ENCODE results near the gene BNC2. TPM values are rescaled to one million over a fixed set of nuclear protein-coding genes. Genes with fewer than 3 reads are reported as not detected.
A peak's percentile ranks its signal among the peaks of the same experiment; 100 is the strongest.

Gene BNC2
- total RNA-seq, 1 experiment from 2014 or later, result 2.9 TPM

DNA sequence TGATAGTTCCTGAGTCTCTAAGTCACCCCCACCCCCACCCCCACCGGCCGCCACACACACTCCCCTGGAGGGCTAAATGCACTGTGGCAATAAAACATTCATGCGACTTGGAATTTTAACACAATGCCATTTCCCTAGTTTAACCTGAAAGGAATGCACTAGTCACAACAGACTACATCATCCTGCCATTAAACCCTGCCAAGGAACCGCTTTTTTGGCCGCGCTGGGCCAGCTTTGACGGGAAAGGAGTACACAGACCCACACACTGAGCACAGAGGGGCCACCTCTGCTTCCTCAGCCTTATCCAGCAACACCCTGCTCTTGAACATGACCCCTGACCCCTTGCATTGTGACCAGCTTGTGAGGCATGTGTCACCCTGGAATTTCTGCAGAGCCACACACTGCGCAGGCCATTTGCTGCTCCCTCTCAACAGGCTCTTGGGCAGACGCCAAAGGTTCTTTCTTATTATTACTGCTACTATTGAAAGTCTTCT is 165.3 kb downstream of the BNC2 start:
- H3K4me2 ChIP-seq, result peak overlapping the region; percentile 82
- CTCF ChIA-PET, result interaction anchor here (0.6 kb wide), 1 partner anchor 664 kb away, joined by 4 read pairs; no protein-coding TSS in a partner anchor
- H3K4me1 ChIP-seq (replicated peaks; ENCODE audit: insufficient read depth), result peaks cover 48% of the 10 kb centered on the region
- DNase-seq, result peak; percentile 77 to 88
- no peaks in the 10 kb centered on the region for H3K27me3 ChIP-seq (ENCODE audit: insufficient read depth, low read depth)
- H3F3A ChIP-seq (ENCODE audit: insufficient read depth, low read depth), result peaks cover 25% of the 10 kb centered on the region
- H3K27ac ChIP-seq, result peak overlapping the region; percentile 95
- TF ChIP-seq, protein P1, sequence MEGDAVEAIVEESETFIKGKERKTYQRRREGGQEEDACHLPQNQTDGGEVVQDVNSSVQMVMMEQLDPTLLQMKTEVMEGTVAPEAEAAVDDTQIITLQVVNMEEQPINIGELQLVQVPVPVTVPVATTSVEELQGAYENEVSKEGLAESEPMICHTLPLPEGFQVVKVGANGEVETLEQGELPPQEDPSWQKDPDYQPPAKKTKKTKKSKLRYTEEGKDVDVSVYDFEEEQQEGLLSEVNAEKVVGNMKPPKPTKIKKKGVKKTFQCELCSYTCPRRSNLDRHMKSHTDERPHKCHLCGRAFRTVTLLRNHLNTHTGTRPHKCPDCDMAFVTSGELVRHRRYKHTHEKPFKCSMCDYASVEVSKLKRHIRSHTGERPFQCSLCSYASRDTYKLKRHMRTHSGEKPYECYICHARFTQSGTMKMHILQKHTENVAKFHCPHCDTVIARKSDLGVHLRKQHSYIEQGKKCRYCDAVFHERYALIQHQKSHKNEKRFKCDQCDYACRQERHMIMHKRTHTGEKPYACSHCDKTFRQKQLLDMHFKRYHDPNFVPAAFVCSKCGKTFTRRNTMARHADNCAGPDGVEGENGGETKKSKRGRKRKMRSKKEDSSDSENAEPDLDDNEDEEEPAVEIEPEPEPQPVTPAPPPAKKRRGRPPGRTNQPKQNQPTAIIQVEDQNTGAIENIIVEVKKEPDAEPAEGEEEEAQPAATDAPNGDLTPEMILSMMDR (conservative IDR thresholded peaks at IDR 0.05), result no peak
- no peak for TF ChIP-seq EZH2 (IDR thresholded peaks at IDR 0.05; ENCODE audit: low read depth)
- POLR2A ChIA-PET (ENCODE audit: unreplicated experiment), result interaction anchor here (0.6 to 0.7 kb wide), 2 partner anchors 92 to 366 kb away, joined by 6 read pairs; no protein-coding TSS in a partner anchor
- intact Hi-C loops (cut with micrococcal nuclease; ENCODE audit: unreplicated experiment), result loop anchor here (2.0 kb wide), 2 partner anchors 368 to 512 kb away; no protein-coding TSS in a partner anchor
- H4K20me1 ChIP-seq (ENCODE audit: insufficient read depth), result no peaks in the 10 kb centered on the region
- peak overlapping the region; percentile 49 for H3K4me3 ChIP-seq
- BruUV-seq (replicated peaks), result no TSS peak
- H3K36me3 ChIP-seq (ENCODE audit: low read depth), result no peaks in the 10 kb centered on the region
- H2AFZ ChIP-seq, result no peak overlapping the region
- H3K9me3 ChIP-seq (ENCODE audit: insufficient read depth, low read depth), result no peaks in the 10 kb centered on the region
- H3K9me2 ChIP-seq (ENCODE audit: insufficient read depth), result no peaks in the 10 kb centered on the region
- H3K79me2 ChIP-seq (ENCODE audit: low read depth), result no peaks in the 10 kb centered on the region

DNA sequence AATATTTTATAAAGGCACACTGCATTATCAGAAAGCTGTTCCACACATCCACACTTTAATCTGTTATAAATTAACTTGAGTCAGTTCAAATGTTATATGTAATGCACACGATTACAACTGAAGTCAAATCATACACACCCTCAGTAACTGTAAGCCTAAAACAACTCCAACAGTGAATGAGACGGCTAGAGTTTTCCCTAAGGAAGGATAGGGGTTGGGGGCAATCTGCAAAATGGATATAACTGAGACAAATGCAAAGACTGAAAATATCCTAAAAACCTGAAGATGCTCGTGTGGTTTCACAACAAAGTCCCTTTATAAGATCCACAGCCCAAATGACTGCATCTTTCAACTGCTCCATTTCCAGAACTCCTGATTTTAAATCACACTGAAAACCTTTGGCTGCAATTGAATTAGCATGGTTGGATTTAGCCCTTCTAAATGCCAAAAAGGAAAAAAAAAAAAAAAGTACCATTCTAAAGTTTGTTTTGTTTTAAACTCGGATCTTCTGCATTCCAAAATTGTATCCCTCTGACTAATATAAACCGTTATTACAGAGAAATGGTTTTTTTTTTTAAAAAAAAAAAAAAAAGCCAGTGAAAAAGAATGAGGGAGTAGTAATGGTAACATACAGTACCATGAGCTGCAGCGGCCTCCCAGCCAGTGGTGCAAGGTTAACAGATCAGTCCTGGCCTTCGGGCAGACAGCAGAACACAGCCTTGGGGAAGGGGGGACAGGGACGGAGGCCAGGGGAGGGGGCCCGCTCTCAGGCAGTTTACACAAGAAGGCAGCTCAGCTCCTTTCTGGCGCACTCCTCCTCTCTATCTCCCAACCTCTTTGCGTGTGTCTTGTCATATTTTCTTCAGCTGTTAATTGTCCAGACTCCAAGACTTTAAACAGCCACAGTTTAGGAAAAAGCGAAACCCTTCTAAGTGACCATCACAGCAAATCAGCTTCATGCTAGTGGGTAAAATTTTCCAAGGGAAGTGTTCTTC is 166.1 kb downstream of the BNC2 start:
- Histone ChIP-seq H3K4me1 (replicated peaks; ENCODE audit: insufficient read depth) (peaks cover 48% of the 10 kb centered on the region), H3K9me3 (ENCODE audit: insufficient read depth, low read depth) (no peaks in the 10 kb centered on the region), H3K36me3 (ENCODE audit: low read depth) (no peaks in the 10 kb centered on the region), H3K79me2 (ENCODE audit: low read depth) (no peaks in the 10 kb centered on the region), H4K20me1 (ENCODE audit: insufficient read depth) (no peaks in the 10 kb centered on the region), H3F3A (ENCODE audit: insufficient read depth, low read depth) (peaks cover 25% of the 10 kb centered on the region), H3K4me2 (peak overlapping the region; percentile 82), H3K27me3 (ENCODE audit: insufficient read depth, low read depth) (no peaks in the 10 kb centered on the region), H3K27ac (peak overlapping the region; percentile 95), H2AFZ (peak overlapping the region; percentile 77; the same call in 1 of the 2 replicates), H3K9me2 (ENCODE audit: insufficient read depth) (no peaks in the 10 kb centered on the region), H3K4me3 (peak overlapping the region; percentile 49; the same call in 1 of the 2 replicates)
- intact Hi-C loops (cut with micrococcal nuclease; ENCODE audit: unreplicated experiment), result loop anchor here (2.0 kb wide), 2 partner anchors 368 to 512 kb away; no protein-coding TSS in a partner anchor
- POLR2A ChIA-PET (ENCODE audit: unreplicated experiment), result interaction anchor here (0.6 to 0.7 kb wide), 2 partner anchors 91 to 365 kb away, joined by 6 read pairs; no protein-coding TSS in a partner anchor
- TSS peak; percentile 85 for BruUV-seq (replicated peaks)
- TF ChIP-seq, protein P1 (conservative IDR thresholded peaks at IDR 0.05), result no peak
- no peak for TF ChIP-seq EZH2 (IDR thresholded peaks at IDR 0.05; ENCODE audit: low read depth)
- DNase-seq, result peak; percentile 17 to 36
- CTCF ChIA-PET, result no interaction called here

DNA sequence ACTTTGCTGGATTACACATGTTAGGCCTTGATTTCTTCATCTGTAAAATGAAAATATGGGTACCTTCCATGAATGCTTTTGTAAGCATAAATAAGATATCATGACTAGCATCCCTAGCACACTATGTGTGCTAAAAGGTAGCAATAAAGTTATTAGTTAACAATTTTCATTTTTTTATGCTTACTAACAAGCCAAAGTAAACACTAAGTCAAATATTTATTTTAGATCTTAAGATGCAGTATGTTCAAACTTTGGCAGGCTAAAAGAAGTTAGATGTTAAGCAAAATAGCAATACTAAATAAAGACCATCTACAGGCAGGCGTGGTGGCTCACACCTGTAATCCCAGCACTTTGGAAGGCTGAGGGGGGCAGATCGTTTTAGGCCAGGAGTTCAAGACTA is 169.1 kb downstream of the BNC2 start:
- no peak overlapping the region for H2AFZ ChIP-seq
- H3K36me3 ChIP-seq (ENCODE audit: low read depth), result no peaks in the 10 kb centered on the region
- CTCF ChIA-PET, result no interaction called here
- H3K9me3 ChIP-seq (ENCODE audit: insufficient read depth, low read depth), result no peaks in the 10 kb centered on the region
- no peaks in the 10 kb centered on the region for H3K79me2 ChIP-seq (ENCODE audit: low read depth)
- no peak overlapping the region for H3K4me2 ChIP-seq
- BruUV-seq (replicated peaks), result no TSS peak
- no peaks in the 10 kb centered on the region for H3K9me2 ChIP-seq (ENCODE audit: insufficient read depth)
- POLR2A ChIA-PET (ENCODE audit: unreplicated experiment), result interaction anchor here (0.6 kb wide), 1 partner anchor 386 kb away, joined by 3 read pairs; no protein-coding TSS in a partner anchor
- no peak for TF ChIP-seq EZH2 (IDR thresholded peaks at IDR 0.05; ENCODE audit: low read depth)
- TF ChIP-seq, protein P1 (conservative IDR thresholded peaks at IDR 0.05), result no peak
- no peaks in the 10 kb centered on the region for H4K20me1 ChIP-seq (ENCODE audit: insufficient read depth)
- peaks cover 44% of the 10 kb centered on the region for H3K4me1 ChIP-seq (replicated peaks; ENCODE audit: insufficient read depth)
- peak in 1 of 2 experiments; percentile 37 for DNase-seq
- H3K27ac ChIP-seq, result no peak overlapping the region
- no peaks in the 10 kb centered on the region for H3K27me3 ChIP-seq (ENCODE audit: insufficient read depth, low read depth)
- intact Hi-C loops (cut with micrococcal nuclease; ENCODE audit: unreplicated experiment), result no loop called here
- H3K4me3 ChIP-seq, result no peak overlapping the region
- peaks cover 21% of the 10 kb centered on the region for H3F3A ChIP-seq (ENCODE audit: insufficient read depth, low read depth)

Data from PC-9 (cell line).